Measurements from ENCODE around the gene MARF1. TPM values are rescaled to one million over a fixed set of nuclear protein-coding genes. Genes with fewer than 3 reads are reported as not detected.
"Not testable (repeated sequence)": the region's sequence is repeated elsewhere in the genome, so short reads cannot be mapped to it uniquely, and the experiment has no call there.

Gene MARF1
- polyA plus RNA-seq, 1 donor: 36.0 TPM

- DNase-seq (ENCODE audit: low read depth): no peak
Measured at GRCh38 chr16:15572329-15573001, 70.5 kb downstream of the MARF1 start.

- no peak for DNase-seq (ENCODE audit: low read depth)
Measured at GRCh38 chr16:15571557-15571956, 71.4 kb downstream of the MARF1 start.

- not testable (repeated sequence) for DNase-seq (ENCODE audit: low read depth)
Measured at GRCh38 chr16:15570666-15571065, 72.3 kb downstream of the MARF1 start.

- DNase-seq (ENCODE audit: low read depth): no peak
Measured at GRCh38 chr16:15567823-15568222, 75.1 kb downstream of the MARF1 start.

- DNase-seq (ENCODE audit: low read depth): no peak
Measured at GRCh38 chr16:15566095-15566494, 76.9 kb downstream of the MARF1 start.

- DNase-seq (ENCODE audit: low read depth): no peak
Measured at GRCh38 chr16:15564604-15565339, 78.2 kb downstream of the MARF1 start.

- no peak for DNase-seq (ENCODE audit: low read depth)
Measured at GRCh38 chr16:15559176-15559575, 83.8 kb downstream of the MARF1 start.

- DNase-seq (ENCODE audit: low read depth): no peak
Measured at GRCh38 chr16:15557258-15557657, 85.7 kb downstream of the MARF1 start.

GRCh38 chr16:15556130-15556529, 86.8 kb downstream of the MARF1 start:
- no peak for DNase-seq (ENCODE audit: low read depth)

GRCh38 chr16:15553313-15554088, 89.5 kb downstream of the MARF1 start:
- DNase-seq (ENCODE audit: low read depth): no peak

- no peak for DNase-seq (ENCODE audit: low read depth)
Measured at GRCh38 chr16:15552507-15552906, 90.4 kb downstream of the MARF1 start.

- DNase-seq (ENCODE audit: low read depth): no peak
Measured at GRCh38 chr16:15548482-15548891, 94.5 kb downstream of the MARF1 start.

- no peak for DNase-seq (ENCODE audit: low read depth)
Measured at GRCh38 chr16:15547768-15548096, 95.2 kb downstream of the MARF1 start.

- DNase-seq (ENCODE audit: low read depth): not testable (repeated sequence)
Measured at GRCh38 chr16:15547072-15547767, 95.7 kb downstream of the MARF1 start.

- no peak for DNase-seq (ENCODE audit: low read depth)
Measured at GRCh38 chr16:15545544-15545943, 97.4 kb downstream of the MARF1 start.

GRCh38 chr16:15544405-15544804, 98.5 kb downstream of the MARF1 start:
- no peak for DNase-seq (ENCODE audit: low read depth)

Other genes with a start within 250 kb of the MARF1 start
- 3.4 TPM for gene MPV17L, start 247.4 kb downstream of the MARF1 start, polyA plus RNA-seq (ENCODE audit: insufficient read length)
- 26.6 TPM for gene BMERB1, start 208.6 kb downstream of the MARF1 start, polyA plus RNA-seq (ENCODE audit: insufficient read length)
- gene NDE1, start 7.1 kb upstream of the MARF1 start, polyA plus RNA-seq (ENCODE audit: insufficient read length): 15.9 TPM
- gene MYH11, start 213.9 kb upstream of the MARF1 start, polyA plus RNA-seq (ENCODE audit: insufficient read length): 10.3 TPM
- 20.9 TPM for gene CEP20, start 245.4 kb upstream of the MARF1 start, polyA plus RNA-seq (ENCODE audit: insufficient read length)